ENCODE data around the gene GTPBP1.

DNA sequence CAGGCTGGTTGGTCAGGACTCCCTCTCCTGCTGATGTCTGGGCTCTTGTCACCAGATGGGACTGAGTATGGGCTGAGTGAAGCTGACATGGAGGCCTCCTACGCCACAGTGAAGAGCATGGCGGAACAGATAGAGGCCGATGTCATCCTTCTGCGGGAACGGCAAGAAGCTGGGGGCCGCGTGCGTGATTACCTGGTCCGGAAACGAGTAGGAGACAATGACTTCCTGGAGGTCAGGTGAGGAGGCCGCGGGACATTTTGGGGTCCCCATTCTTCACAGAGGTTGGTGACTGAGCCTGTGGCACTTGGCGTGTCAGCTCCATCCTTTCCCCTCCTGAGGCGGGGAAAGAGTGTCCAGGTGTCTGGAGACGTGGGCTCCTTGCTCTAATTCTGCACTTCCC lies 10.1 kb downstream of the GTPBP1 start:
- no peak for TF ChIP-seq CTCF (IDR thresholded peaks at IDR 0.05; ENCODE audit: insufficient read depth, low read length, poor library complexity, severe bottlenecking)
- no peak for TF ChIP-seq EZH2phosphoT487 (conservative IDR thresholded peaks at IDR 0.05; ENCODE audit: low read length)

All from SU-DHL-6 (cell line).